HG02885 (cell line): Measurements from ENCODE around the gene MED1.
"Not testable (repeated sequence)": the region's sequence is repeated elsewhere in the genome, so short reads cannot be mapped to it uniquely, and the experiment has no call there.

Experiments used
- ATAC-seq: cut with Tn5 transposase; IDR thresholded peaks from one replicate; pipeline ENCODE4 v1.9.1; 2021; ENCODE audit warnings: mild to moderate bottlenecking; ENCODE audit not compliant: unreplicated experiment, poor library complexity

Gene MED1

GRCh38 chr17:39429600-39429999, 21.5 kb downstream of the MED1 start:
- no peak for ATAC-seq

DNA sequence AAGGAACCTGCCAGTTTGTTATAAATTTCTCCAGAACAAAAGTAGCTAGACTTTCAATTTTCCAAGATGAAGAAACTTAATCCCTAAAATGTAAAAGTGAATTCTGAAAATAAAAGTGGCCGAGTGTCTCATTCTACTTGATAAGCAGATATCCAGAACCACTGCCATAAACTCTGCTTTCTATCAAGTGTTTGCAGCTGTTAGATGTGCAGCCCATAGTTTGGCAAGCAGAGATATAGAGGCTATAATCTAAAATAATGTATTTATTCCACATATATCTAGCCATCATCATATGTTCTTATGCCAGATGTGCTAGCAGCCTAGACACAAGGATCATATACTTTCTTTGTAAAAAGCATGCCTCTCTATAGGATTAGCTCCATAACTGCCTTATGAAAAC, 34.9 kb downstream of the MED1 start:
- no peak for ATAC-seq

- ATAC-seq = no peak
Measured at GRCh38 chr17:39410279-39410678, 40.8 kb downstream of the MED1 start.

- ATAC-seq = no peak
Measured at GRCh38 chr17:39408360-39408759, 42.7 kb downstream of the MED1 start.

- no peak for ATAC-seq
Measured at GRCh38 chr17:39406951-39407350, 44.1 kb downstream of the MED1 start.

- ATAC-seq = no peak
Measured at GRCh38 chr17:39405436-39405835, 45.6 kb downstream of the MED1 start.

GRCh38 chr17:39404542-39405378, 46.3 kb downstream of the MED1 start:
- ATAC-seq = no peak

DNA sequence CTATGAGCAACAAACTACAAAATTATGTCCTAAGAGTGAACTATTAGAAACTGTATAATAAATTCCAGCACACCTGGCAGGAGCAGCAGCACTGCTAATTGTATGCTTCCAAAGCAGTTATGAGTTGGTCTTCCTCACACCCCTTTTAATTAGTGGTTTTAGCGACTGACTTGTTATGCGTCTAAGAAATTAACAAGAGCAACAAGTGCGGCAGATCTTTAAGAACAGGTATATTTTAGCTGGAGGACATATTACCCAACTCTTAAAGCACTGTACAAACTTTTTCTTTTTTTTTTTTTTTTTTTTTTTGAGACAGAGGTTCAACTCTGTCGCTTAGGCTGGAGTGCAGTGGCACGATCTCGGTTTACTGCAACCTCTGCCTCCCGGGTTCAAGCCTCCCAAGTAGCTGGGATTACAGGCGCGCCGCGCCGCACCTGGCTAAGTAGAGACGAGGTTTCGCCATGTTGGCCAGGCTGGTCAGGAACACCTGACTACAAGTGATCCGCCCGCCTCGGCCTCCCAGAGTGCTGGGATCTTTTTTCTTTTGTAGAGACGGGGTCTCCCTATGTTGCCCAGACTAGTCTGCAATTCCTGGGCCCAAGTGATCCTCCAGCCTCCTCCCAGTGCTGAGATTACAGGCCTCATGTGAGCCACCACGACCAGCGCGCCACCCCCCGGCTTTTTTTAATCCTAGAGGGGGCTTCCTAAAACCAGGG, 48.0 kb downstream of the MED1 start:
- ATAC-seq = no peak

DNA sequence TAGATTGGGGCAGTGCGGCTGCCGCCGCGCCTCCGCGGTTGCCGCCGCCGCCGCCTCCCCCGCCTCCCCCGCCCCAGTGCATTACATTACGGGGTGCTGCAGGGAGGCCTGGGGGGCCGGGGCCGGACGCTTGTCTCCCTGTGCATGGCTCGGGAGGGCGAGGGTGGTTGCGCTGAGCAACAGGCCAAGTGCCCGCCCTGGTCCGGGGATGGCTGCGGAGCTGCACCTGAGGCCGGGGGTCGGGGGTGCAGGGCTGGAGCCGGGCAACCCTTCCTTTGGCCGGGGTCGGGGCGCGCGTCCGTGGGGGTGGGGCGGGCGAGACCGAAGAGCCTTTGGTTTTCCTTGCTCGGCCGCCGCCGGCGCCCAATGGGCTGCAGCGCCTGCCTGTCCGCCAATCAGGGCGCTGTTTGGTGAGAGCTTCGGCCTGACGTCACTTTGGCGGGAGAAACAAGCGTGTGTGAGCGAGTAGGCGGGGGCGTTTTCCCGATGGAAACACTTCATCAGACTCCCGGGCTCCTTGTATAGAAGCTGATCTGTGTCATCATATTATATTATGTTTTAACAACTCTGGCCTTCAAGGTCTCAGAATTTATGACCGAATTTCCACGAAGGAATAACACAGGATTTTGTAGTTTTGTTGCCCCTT, 48.7 kb downstream of the MED1 start:
- ATAC-seq = peak; percentile 68

DNA sequence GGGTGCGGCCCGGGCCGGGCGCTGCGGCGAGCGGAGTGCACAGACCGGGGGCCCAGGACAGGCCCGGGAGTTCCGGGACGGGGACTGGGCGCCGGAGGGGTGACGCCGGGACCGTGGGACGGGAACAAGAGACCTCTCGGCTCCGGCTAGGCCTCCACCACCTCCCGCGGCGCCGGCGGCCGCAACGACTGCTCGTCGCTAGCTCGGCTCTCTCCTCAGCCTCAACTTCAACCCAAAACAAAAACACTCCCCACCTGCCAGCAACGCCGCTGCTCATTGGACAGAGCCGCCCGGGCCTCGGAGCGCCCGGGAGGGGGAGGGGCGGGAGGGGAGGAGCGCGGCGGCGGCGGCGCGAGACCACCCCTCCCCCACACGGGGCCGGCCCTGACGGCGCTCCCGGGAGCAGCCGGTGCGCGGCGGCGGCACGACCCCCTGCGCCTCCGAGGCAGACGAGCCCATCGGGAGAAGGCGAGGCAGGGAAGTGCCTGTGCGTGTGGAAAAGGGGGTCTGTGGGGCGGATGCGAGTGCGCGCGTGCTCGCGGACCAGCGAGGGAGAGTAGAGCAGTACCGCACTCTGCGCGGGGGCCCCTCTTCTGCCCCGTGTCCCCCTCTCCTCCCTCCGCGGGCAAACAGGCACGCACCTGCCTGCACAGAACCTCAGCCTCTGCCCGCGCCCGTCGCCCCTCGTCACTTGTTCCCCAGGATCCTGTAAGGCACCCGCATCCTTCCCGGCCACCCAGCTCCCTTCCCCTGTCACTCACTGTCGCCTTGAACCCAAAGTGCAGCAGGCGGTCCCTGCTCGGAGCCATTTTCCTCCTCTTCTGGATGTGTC, 49.4 kb downstream of the MED1 start, which contains the start of gene FBXL20:
TSS of gene FBXL20 (minus strand) at position 215 of the 832 bp plus-strand sequence. CDS start 224 bp downstream, outside the sequence.
- ATAC-seq = peak; percentile 76

- peak; percentile 1 for ATAC-seq
Measured at GRCh38 chr17:39400547-39401411, 50.3 kb downstream of the MED1 start.

DNA sequence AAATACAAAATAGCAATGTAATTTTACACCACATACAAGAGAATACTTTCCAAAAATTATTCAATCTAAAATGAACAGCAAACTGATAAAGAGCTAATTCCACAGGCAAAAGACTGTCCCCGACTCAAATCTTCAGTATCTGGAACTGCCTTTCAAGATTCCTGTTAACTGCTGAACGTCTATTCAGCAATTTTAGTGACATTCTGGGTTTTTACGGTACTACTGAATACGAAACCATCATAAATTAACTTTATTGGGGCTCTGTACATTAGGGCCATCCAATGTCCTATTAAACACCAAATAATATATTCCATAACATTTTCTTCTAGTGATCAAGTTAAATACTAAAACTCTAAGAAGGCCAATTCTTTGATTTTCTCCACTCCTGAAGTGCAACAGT, 51.3 kb downstream of the MED1 start:
- ATAC-seq = no peak

DNA sequence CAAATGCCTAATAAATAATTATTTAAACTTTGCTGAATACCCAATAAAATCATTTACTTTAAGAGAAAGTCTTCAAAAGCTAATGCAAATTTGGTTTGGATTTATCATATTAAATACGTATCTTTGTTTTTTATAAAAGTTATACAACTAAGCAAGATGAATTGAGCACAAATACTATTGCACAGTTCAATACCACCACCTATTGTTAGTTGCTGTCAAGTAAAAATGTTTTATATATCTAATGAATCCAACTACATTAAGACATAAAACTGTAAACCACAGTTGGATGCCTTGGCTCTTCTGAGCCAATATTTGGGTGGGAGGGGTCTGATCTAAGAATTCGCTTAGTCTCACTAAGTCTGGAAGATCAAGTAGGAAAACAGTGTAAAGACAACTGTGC, 57.3 kb downstream of the MED1 start:
- no peak for ATAC-seq

- ATAC-seq = no peak
Measured at GRCh38 chr17:39391448-39391847, 59.6 kb downstream of the MED1 start.

GRCh38 chr17:39385040-39385439, 66.0 kb downstream of the MED1 start:
- ATAC-seq = no peak

DNA sequence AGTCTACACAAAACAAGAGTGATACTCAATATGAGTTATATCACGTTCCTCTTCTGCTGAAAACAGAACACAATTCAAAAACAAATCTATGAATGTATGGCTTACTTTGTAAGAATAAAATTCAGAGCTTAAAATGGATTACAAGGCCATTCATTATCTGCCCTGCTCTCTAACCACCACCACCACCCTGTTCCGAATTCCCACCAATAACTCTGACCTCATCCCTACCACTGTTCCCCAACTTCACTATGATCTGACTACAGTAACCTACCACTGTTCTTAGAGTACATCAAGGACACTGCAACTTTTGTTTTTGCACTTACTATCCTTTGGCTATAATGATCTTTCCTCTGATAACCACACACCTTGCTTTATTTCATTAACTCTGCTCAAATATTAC, 70.9 kb downstream of the MED1 start:
- ATAC-seq = no peak

DNA sequence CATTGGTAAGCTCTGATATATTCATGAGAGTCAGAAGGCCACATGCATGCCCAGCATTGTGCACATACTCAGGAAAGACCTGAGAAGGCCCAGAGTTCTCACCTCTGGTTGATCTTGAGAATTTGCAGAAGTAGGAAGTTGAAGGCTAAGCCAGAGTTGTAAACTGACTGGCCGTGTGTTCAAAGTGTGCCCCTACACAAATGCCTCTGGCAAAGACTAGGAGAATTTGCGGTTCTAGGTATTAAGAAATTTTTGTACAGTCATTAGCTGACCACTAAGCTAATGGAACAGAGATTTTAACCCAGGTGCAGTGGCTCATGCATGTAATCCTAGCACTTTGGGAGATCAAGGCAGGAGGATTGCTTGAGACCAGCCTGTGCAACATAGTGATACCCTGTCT, 74.6 kb downstream of the MED1 start:
- ATAC-seq = no peak

DNA sequence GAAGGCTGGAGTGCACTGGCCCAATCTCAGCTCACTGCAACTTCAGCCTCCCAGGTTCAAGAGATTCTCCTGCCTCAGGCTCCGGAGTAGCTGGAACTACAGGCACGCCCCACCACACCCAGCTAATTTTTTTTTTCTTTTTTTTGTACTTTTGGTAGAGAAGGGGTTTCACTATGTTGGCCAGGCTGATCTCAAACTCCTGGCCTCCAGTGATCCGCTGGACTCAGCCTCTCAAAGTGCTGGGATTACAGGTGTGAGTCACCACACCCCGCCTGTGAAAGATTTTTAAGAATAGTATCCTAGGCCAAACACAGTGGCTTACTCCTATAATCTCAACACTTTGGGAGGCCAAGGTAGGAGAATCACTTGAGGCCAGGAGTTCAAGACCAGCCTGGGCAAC, 83.3 kb downstream of the MED1 start:
- ATAC-seq = not testable (repeated sequence)

GRCh38 chr17:39365872-39366271, 85.2 kb downstream of the MED1 start:
- no peak for ATAC-seq
